H1 (cell line): ENCODE results near the gene EXOC2. TPM values are rescaled to one million over a fixed set of nuclear protein-coding genes. Genes with fewer than 3 reads are reported as not detected.

ENCODE experiments used
- CTCF ChIA-PET: fragments of 300-600 bp; sonication (Branson Sonifier 250); formaldehyde crosslinking; loops from one replicate; lab custom pipeline; 2021; ENCODE audit not compliant: partially characterized antibody; lab: Charles Lee
- POLR2A ChIA-PET: fragments of 300-600 bp; sonication (Branson Sonifier 250); formaldehyde crosslinking; loops from one replicate; lab custom pipeline; 2021; ENCODE audit warnings: inconsistent platforms; ENCODE audit not compliant: partially characterized antibody; lab: Charles Lee
- DNase-seq, 2 experiments: peaks; one replicate each; pipeline versions ENCODE4 v3.0.0 to v3.0.0-alpha.2; 2010 to 2022; ENCODE audit warnings: low spot score in 2 of 2, low read depth in 1 of 2, mixed read lengths in 1 of 2
- FAIRE-seq: peaks from 2 replicates; lab custom pipeline; 2011; peaks lifted over from hg19 to GRCh38; lab: Jason Lieb, UNC
- H2AFZ ChIP-seq: 2 replicates; pipeline ENCODE4 v1.8.1; 2012; ENCODE audit warnings: low read length, inconsistent platforms
- H2AK5ac ChIP-seq: 2 replicates; pipeline ENCODE4 v1.6.1; 2013; ENCODE audit warnings: low read depth, low read length
- H2BK120ac ChIP-seq: replicated peaks from 2 replicates; pipeline ENCODE3; 2013; ENCODE audit warnings: low read depth, low read length, inconsistent platforms
- H2BK12ac ChIP-seq: 2 replicates; pipeline ENCODE4 v1.6.1; 2013; ENCODE audit warnings: low read depth, low read length
- H2BK15ac ChIP-seq: 2 replicates; pipeline ENCODE4 v1.6.1; 2013; ENCODE audit warnings: low read length
- H2BK20ac ChIP-seq: 2 replicates; pipeline ENCODE4 v1.6.1; 2013; ENCODE audit warnings: low read length
- H2BK5ac ChIP-seq: 2 replicates; pipeline ENCODE4 v1.6.1; 2013; ENCODE audit warnings: low read depth, low read length
- H3K14ac ChIP-seq: 2 replicates; pipeline ENCODE4 v1.6.1; 2013; ENCODE audit warnings: inconsistent platforms; ENCODE audit not compliant: insufficient read length
- H3K18ac ChIP-seq: 2 replicates; pipeline ENCODE4 v1.6.1; 2013; ENCODE audit warnings: low read length; ENCODE audit errors: extremely low read depth
- H3K23ac ChIP-seq: 2 replicates; pipeline ENCODE4 v1.6.1; 2013; ENCODE audit warnings: inconsistent platforms; ENCODE audit not compliant: insufficient read length
- H3K23me2 ChIP-seq: 2 replicates; pipeline ENCODE4 v1.6.1; 2013; ENCODE audit warnings: low read depth, low read length
- H3K27ac ChIP-seq: 2 replicates; pipeline ENCODE4 v1.6.1; 2011; ENCODE audit warnings: low read depth, low read length, inconsistent platforms
- H3K27me3 ChIP-seq, 4 experiments: replicated peaks in 1 of 4; 1 replicate in 1 of 4; 2 replicates in 3 of 4; pipeline versions ENCODE4 v1.6.1 to v1.8.1; 2011 to 2013; ENCODE audit warnings: low read length in 3 of 4, mild to moderate bottlenecking in 3 of 4, inconsistent platforms in 2 of 4, mixed read lengths in 2 of 4, moderate library complexity in 1 of 4; ENCODE audit not compliant: control insufficient read depth in 3 of 4, insufficient read depth in 3 of 4; ENCODE audit errors: extremely low read depth in 1 of 4
- H3K36me3 ChIP-seq, 4 experiments: 2 replicates each; pipeline versions ENCODE4 v1.6.1 to v1.8.1; 2011 to 2013; ENCODE audit warnings: mild to moderate bottlenecking in 4 of 4, low read length in 3 of 4, moderate library complexity in 2 of 4, control low read depth in 1 of 4, inconsistent platforms in 1 of 4; ENCODE audit not compliant: insufficient read depth in 4 of 4, control insufficient read depth in 2 of 4
- H3K4ac ChIP-seq: replicated peaks from 2 replicates; pipeline ENCODE3; 2013; ENCODE audit warnings: low read length, low read depth, mixed read lengths, inconsistent platforms; ENCODE audit not compliant: insufficient read length
- H3K4me1 ChIP-seq, 4 experiments: replicated peaks in 1 of 4; 1 replicate in 1 of 4; 2 replicates in 3 of 4; pipeline versions ENCODE4 v1.6.1 to v1.8.1; 2011 to 2013; ENCODE audit warnings: low read length in 3 of 4, inconsistent platforms in 2 of 4, mixed read lengths in 1 of 4; ENCODE audit not compliant: insufficient read depth in 4 of 4, control insufficient read depth in 3 of 4
- H3K4me2 ChIP-seq, 2 experiments: 2 replicates each; pipeline versions ENCODE4 v1.6.1 to v1.8.1; 2011 to 2013; ENCODE audit warnings: low read depth in 2 of 2, low read length in 2 of 2, control low read depth in 1 of 2, inconsistent platforms in 1 of 2, mild to moderate bottlenecking in 1 of 2; ENCODE audit not compliant: insufficient read depth in 1 of 2
- H3K4me3 ChIP-seq, 4 experiments: fragments of 200-600, 300-600 bp in 1 of 4; sonication (generic), shearing (Covaris generic), sonication (Bioruptor Twin) in 1 of 4; 2 replicates each; pipeline versions ENCODE4 v1.5.1 to v1.8.1; 2011 to 2016; ENCODE audit warnings: low read length in 4 of 4, low read depth in 3 of 4, control low read depth in 2 of 4, inconsistent platforms in 2 of 4, mild to moderate bottlenecking in 2 of 4, mixed read lengths in 1 of 4, moderate library complexity in 1 of 4; ENCODE audit not compliant: insufficient read depth in 2 of 4; ENCODE audit errors: extremely low read depth in 1 of 4
- H3K56ac ChIP-seq: replicated peaks from 2 replicates; pipeline ENCODE3; 2013; ENCODE audit warnings: low read depth, mild to moderate bottlenecking, mixed read lengths, low read length, inconsistent platforms; ENCODE audit not compliant: insufficient read length
- H3K79me1 ChIP-seq: 2 replicates; pipeline ENCODE4 v1.6.1; 2013; ENCODE audit warnings: low read depth, low read length, control low read depth
- H3K79me2 ChIP-seq, 2 experiments: 2 replicates each; pipeline versions ENCODE4 v1.6.1 to v1.8.1; 2012 to 2013; ENCODE audit warnings: low read length in 2 of 2, mild to moderate bottlenecking in 2 of 2, inconsistent platforms in 1 of 2; ENCODE audit not compliant: insufficient read depth in 2 of 2, control insufficient read depth in 1 of 2
- H3K9ac ChIP-seq, 4 experiments: replicated peaks in 1 of 4; 1 replicate in 1 of 4; 2 replicates in 3 of 4; pipeline versions ENCODE4 v1.6.1 to v1.8.1; 2011 to 2013; ENCODE audit warnings: low read depth in 3 of 4, low read length in 3 of 4, control low read depth in 2 of 4, mild to moderate bottlenecking in 2 of 4, moderate library complexity in 2 of 4, inconsistent platforms in 1 of 4; ENCODE audit errors: extremely low read depth in 1 of 4
- H3K9me3 ChIP-seq, 2 experiments: 2 replicates each; pipeline versions ENCODE4 v1.6.1 to v1.8.1; 2012 to 2013; ENCODE audit warnings: mild to moderate bottlenecking in 2 of 2, moderate library complexity in 2 of 2, control low read depth in 1 of 2, inconsistent platforms in 1 of 2, low read depth in 1 of 2, low read length in 1 of 2, mixed read lengths in 1 of 2; ENCODE audit not compliant: insufficient read depth in 2 of 2
- H4K20me1 ChIP-seq, 2 experiments: replicated peaks in 1 of 2; 2 replicates each; pipeline versions ENCODE3 to v1.8.1; 2011 to 2013; ENCODE audit warnings: inconsistent platforms in 2 of 2, low read length in 2 of 2, mild to moderate bottlenecking in 1 of 2; ENCODE audit not compliant: insufficient read depth in 2 of 2, control insufficient read depth in 1 of 2
- H4K5ac ChIP-seq: 2 replicates; pipeline ENCODE4 v1.6.1; 2013; ENCODE audit warnings: low read length, low read depth, mixed read lengths, inconsistent platforms; ENCODE audit not compliant: insufficient read length
- H4K8ac ChIP-seq: 2 replicates; pipeline ENCODE4 v1.8.0; 2013; ENCODE audit warnings: mild to moderate bottlenecking, moderate library complexity, low read length, inconsistent platforms; ENCODE audit not compliant: insufficient read depth; ENCODE audit errors: extremely low read depth
- H4K91ac ChIP-seq: replicated peaks from 2 replicates; pipeline ENCODE3; 2013; ENCODE audit warnings: low read length, mixed read lengths, inconsistent platforms; ENCODE audit not compliant: insufficient read length
- CBX5 ChIP-seq: fragments of 300-800, 300-1000 bp; sonication (generic); IDR thresholded peaks from 2 replicates; pipeline ENCODE4 v1.7.1; 2016; ENCODE audit warnings: antibody characterized with exemption, low read length, low read depth
- E2F6 ChIP-seq: IDR thresholded peaks from 2 replicates; pipeline ENCODE4 v1.6.1; 2012; ENCODE audit warnings: inconsistent platforms
- MAX ChIP-seq: IDR thresholded peaks from 2 replicates; pipeline ENCODE4 v1.6.1; 2012; ENCODE audit warnings: inconsistent platforms
- WGBS, 2 experiments: shearing (Covaris generic) in 1 of 2; methylation state at CpG; one replicate each; pipeline versions ENCODE4 v1.1.6 to v1.1.7; 2013 to 2015; ENCODE audit warnings: low lambda C conversion rate in 2 of 2, mixed read lengths in 2 of 2, inconsistent platforms in 1 of 2, low coverage in 1 of 2, missing lambda C conversion rate in 1 of 2; ENCODE audit not compliant: insufficient replicate concordance in 2 of 2, insufficient coverage in 1 of 2, insufficient read length in 1 of 2; ENCODE audit errors: extremely low coverage in 1 of 2, missing lambda C conversion rate in 1 of 2; 5-methylcytosine and 5-hydroxymethylcytosine counted together
- polyA plus RNA-seq, 7 experiments: library from polyadenylated mRNA; depleted of rRNA in 3 of 7; stranded (reverse) in 5 of 7; unstranded in 2 of 7; fragments of >200 nt in 5 of 7; fragments of 200-250 nt in 2 of 7; gene quantifications; 1 replicate in 5 of 7; 2 replicates in 1 of 7; 4 replicates in 1 of 7; pipeline versions ENCODE4 v1.2.1 to v1.2.3, GENCODE V29; 2011 to 2013; ENCODE audit warnings: missing spikeins in 2 of 7, mixed read lengths in 2 of 7
- total RNA-seq: library from RNA; stranded (reverse); fragmentation: NEBNext Ultra II Directional; extraction: Animal tissue kit (Norgen Biotek cat#: 25700); gene quantifications from 2 replicates; pipeline ENCODE4 v1.2.1, GENCODE V29; 2021

The EXOC2 gene
- total and polyA plus RNA-seq, 2 of the 8 experiments (the other 6 are each of a cell fraction or from before 2014, with no cell fraction given) = 25.5 to 44.4 TPM

- Histone ChIP-seq H3K4me1 (no peaks in the 10 kb centered on the region), H2BK20ac (no peak overlapping the region), H4K20me1 (no peaks in the 10 kb centered on the region), H3K27ac (no peak overlapping the region), H3K9me3 (peaks cover 18 to 30% of the 10 kb centered on the region in 2 experiments), H2AK5ac (no peak overlapping the region), H3K27me3 (no peaks in the 10 kb centered on the region; a peak in 1 of 7 replicates), H3K23ac (no peak overlapping the region), H4K91ac (no peak overlapping the region), H2BK15ac (no peak overlapping the region), H3K79me2 (no peaks in the 10 kb centered on the region), H3K56ac (no peak overlapping the region), H3K23me2 (no peaks in the 10 kb centered on the region), H2BK120ac (no peak overlapping the region), H3K4me3 (no peak overlapping the region), H3K14ac (no peak overlapping the region), H3K79me1 (no peaks in the 10 kb centered on the region), H3K18ac (no peak overlapping the region), H3K9ac (no peak overlapping the region), H3K4ac (no peak overlapping the region), H2AFZ (no peak overlapping the region), H2BK12ac (no peak overlapping the region), H3K4me2 (no peak overlapping the region), H4K8ac (no peak overlapping the region), H2BK5ac (no peak overlapping the region), H3K36me3 (peaks cover 6 to 36% (median 23%) of the 10 kb centered on the region in 4 experiments; a peak in 6 of 8 replicates), H4K5ac (no peak overlapping the region)
- CTCF ChIA-PET = no interaction called here
- POLR2A ChIA-PET = no interaction called here
- FAIRE-seq (no peak), DNase-seq (no peak)
- 98% methylated on average over 13 of the region's 13 CpGs; no CpG with 5 or more reads in 1 of the 2 experiments for WGBS, 2 experiments
- peak; percentile 60; the same call in 1 of the 2 replicates for TF ChIP-seq MAX
- TF ChIP-seq E2F6 = peak; percentile 52; the same call in 1 of the 2 replicates
- no peak for TF ChIP-seq CBX5
Measured at GRCh38 chr6:487956-488355, 205.0 kb downstream of the EXOC2 start.
